Posterior vena cava (tissue), 2 donors: ENCODE measurements around the gene PRPSAP2. TPM values are rescaled to one million over a fixed set of nuclear protein-coding genes. Genes with fewer than 3 reads are reported as not detected.

ENCODE experiments used
- DNase-seq: peaks from one replicate; pipeline ENCODE4 v3.0.0-alpha.2; 2020; ENCODE audit warnings: low spot score
- intact Hi-C, 2 donors: fragments of 100-400 bp; cut with DNase I; formaldehyde crosslinking; loops; one replicate each; pipeline versions ENCODE4 v1.14.1 to v1.14.2; 2022 to 2023
- total RNA-seq, 2 donors: library from RNA; stranded (reverse); fragmentation: NEBNext Ultra II Directional; extraction: Animal tissue kit (Norgen Biotek cat#: 25700); gene quantifications; one replicate each; pipeline ENCODE4 v1.2.1, GENCODE V29; 2021
- donor health status: DM: yes; HTN: yes; CAD: no.
- donor health status: DM: yes; HTN: yes; CAD: no.

Gene PRPSAP2
- total RNA-seq, 2 donors from 2014 or later = 21.1 to 21.5 TPM

- peak; percentile 48 for DNase-seq
- intact Hi-C loops = no loop called here
Measured at GRCh38 chr17:18957831-18958230, 99.9 kb downstream of the PRPSAP2 start.

DNA sequence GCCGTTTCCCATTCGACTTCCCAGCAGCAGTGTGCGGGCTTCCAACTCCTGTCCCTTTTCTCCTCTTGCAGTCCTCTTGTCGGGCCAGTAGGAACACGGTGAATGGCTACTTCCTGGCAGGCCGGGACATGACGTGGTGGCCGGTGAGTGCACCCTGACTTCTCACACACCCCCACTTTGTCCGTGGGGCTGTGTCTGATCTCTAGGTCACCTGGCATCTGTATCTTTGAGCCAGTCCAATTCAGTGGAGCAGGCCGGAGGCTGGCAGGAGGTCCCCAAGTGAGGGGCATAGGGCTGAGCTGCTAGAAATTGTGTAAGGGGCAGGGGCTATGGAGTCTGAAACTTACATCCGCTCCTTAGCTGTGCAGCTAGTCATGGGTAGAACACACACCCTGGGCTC, 100.7 kb downstream of the PRPSAP2 start:
- DNase-seq = peak; percentile 47
- intact Hi-C loops = no loop called here

DNA sequence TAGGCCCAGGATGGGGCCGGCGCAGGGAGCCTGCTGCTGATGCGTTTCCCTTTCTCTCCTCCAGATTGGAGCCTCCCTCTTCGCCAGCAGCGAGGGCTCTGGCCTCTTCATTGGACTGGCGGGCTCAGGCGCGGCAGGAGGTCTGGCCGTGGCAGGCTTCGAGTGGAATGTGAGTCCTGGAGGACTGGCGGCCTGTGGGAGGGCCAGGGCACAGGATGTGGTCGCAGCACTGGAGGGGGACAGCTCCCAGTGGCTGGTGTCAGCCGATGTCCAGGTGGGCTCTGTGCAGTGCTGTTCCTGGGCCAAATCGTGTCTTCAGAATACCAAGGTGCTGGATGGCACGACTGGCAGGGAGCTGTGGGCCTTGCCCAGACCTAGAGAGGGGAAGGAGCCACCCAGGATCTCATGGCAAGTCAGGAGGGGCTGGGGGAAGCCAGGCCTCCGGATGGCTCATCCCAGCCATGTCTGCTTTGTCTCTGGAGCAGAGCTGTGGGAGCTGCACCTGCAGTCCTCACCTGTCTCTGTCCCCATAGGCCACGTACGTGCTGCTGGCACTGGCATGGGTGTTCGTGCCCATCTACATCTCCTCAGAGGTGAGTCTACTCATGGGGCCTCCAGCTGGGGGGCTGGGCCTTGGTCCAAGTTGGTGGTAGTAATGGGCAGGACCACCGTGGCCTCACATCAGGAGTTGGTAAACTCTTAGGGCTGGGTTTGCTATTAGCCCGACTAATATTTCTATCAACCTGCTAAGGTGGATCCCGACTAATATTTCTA, 101.3 kb downstream of the PRPSAP2 start:
- no peak for DNase-seq
- intact Hi-C loops = no loop called here

DNA sequence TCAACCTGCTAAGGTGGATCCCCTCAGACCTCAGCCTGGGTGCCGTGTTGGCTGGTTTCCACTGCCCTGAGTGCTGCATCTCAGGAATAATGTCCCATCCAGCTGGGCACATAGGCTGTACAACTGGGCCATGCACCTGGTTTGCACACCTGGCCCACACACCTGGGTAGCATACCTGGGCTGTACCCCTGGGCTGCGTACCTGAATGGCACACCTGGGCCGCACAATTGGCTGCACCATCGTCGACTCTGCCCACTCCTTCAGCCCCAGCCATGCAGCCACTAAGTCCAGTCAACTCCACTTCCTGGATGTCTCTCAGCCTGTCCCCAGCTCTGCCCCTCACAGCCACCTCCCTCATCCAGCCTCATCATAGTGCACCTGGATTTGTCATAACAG, 101.9 kb downstream of the PRPSAP2 start:
- no peak for DNase-seq

GRCh38 chr17:18960241-18960665, 102.3 kb downstream of the PRPSAP2 start:
- intact Hi-C loops = no loop called here
- DNase-seq = no peak

More for the DNA sequence above, 101.9 kb downstream of the PRPSAP2 start:
- intact Hi-C loops = no loop called here

DNA sequence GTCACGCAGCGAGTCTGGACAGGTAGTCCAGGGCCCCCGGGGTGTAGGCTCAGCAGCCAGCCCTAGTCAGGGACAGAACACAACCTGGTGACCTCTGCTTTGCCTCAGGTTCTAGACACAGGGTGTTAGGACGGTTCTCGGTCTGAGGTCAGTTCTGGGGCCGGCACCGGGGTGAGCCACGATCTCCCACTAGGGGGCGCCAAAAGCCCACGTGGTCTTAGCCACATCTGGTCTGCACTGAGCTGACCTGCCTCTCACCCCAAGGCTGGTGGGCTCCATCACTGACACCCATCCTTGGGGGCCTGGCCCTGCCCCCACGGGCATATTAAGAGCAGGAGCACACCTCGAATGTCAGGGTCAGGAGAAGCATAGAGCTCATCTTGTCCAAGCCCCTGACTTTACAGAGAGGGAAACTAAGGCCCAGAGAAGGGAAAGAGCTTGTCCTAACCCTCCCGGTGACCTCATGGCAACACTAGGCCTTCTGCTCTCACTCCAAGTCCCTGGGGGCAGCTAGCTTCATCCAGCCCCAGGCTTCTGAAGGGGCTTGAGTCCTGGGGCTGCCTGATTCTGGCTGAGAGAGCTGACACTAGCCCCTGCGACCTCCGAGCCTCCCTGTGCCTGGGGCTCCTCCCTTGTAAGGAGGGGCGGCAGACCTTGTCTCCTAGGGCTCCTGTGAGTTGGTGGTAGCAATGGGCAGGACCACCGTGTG, 103.0 kb downstream of the PRPSAP2 start:
- DNase-seq = peak; percentile 95
- intact Hi-C loops = no loop called here

GRCh38 chr17:18961634-18962493, 103.9 kb downstream of the PRPSAP2 start:
- no peak for DNase-seq
- intact Hi-C loops = no loop called here

GRCh38 chr17:18962494-18962815, 104.5 kb downstream of the PRPSAP2 start:
- intact Hi-C loops = no loop called here
- no peak for DNase-seq

DNA sequence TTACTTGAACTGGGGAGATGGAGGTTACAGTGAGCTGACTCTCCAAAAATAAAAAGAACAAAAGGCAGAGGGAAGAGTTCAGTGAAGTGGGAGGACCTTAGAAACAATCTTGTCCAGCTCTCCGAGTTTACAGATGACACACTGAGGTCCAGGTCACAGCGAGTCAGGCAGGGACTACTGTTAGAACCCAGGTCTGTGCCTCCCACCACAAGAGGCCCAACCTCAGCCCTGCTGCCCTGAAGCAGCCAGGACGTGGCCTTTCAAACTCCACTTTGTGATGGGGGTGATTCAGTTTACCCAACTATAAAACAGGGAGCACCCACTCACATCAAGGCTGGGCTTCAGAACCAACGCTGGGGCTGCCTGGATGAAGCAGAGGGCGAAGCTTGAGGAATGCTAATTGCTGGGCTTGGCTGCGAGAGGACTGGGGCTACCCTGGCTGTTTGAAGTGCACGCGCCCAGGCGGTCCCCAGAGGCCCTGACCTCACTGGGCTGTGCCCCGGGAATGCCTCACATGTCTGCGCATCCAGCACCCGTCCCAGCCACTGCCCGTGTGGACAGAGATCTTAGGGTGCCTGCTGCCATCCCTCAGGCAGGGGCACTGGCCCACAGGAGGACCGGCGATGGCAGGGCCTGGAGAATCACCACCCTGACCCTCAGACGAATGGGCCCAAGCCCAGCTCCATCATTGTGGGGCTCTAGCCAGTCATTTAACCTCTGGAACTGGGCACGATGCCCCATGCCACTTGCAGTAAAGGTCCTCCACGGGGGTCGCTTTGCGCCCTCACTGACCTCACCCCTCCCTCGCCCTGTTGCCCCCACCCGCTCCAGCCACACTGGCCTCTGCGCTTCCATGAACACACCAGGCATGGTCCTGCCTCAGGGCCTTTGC, 105.4 kb downstream of the PRPSAP2 start:
- intact Hi-C loops = no loop called here
- DNase-seq = no peak

- no peak for DNase-seq
- intact Hi-C loops = no loop called here
Measured at GRCh38 chr17:18964018-18964351, 106.1 kb downstream of the PRPSAP2 start.

GRCh38 chr17:18964550-18964949, 106.6 kb downstream of the PRPSAP2 start:
- DNase-seq = no peak
- intact Hi-C loops = no loop called here

- intact Hi-C loops = loop anchor here in 1 of 2 donors (5.0 kb wide), 1 partner anchor 52 kb away; no protein-coding TSS in a partner anchor
- DNase-seq = no peak
Measured at GRCh38 chr17:18965530-18966236, 107.8 kb downstream of the PRPSAP2 start.

DNA sequence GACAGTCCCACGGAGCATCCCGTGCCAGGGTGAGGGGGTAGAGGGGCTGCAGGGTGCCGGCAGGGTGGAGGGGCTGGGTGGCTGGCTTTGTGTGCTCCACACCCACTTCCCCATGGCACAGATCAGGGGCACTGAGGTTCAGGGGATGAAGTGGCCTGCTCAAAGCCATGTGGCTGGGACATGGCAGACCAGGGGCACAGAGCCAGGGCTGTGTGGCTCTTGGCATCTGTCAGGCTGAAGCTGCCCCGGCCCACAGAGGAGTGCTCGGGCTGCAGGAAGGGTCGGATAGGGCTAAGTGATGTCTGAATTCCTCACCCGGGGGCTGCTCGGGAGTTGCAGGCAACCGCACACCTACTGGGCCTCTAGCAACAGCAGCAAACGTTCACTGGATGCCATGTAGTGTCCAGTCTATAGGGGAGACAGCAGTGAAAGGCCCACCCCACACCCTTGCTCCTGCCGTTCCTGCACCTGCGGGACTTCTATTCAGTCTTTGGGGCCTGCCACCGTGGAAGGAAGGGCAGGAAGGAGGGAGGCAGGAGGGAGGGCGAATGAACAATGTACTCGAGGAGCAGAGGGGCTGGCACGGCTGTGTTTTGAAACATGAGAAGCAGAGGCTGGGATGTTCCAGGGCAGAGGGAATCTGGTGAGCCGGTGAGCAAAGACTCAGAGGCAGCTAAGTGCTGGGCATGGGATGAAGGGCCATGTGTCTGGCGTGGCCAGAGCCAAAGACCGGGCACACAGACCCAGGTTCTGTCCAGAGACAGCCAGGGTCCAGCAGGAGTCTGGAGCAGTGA, 109.1 kb downstream of the PRPSAP2 start:
- intact Hi-C loops = loop anchor here in 1 of 2 donors (5.0 kb wide), 1 partner anchor 50 kb away; no protein-coding TSS in a partner anchor
- no peak for DNase-seq

DNA sequence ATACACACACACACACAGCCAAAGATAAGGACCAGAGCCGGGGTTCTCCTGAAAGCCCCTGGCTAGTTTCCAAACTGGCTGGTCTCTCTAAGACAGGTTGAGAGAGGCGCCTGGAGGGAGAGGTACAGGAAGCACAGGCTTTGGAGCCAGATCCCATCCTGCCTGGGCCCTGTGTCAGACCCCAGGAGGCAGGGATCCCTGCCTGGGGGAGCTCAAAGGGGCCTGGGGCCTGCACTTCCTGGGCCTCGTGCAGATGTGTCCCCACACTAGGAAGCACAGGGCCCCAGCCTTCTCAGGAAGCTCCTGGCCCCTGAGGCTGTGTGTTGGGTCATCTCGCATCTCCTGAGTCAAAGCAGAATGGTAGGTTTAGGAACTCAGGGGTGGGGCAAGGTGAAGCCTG, 110.0 kb downstream of the PRPSAP2 start:
- intact Hi-C loops = loop anchor here in 1 of 2 donors (5.0 kb wide), 1 partner anchor 49 kb away; no protein-coding TSS in a partner anchor

GRCh38 chr17:18968345-18968744, 110.4 kb downstream of the PRPSAP2 start:
- intact Hi-C loops = loop anchor here in 1 of 2 donors (5.0 kb wide), 1 partner anchor 49 kb away; no protein-coding TSS in a partner anchor
- no peak for DNase-seq

More for the DNA sequence above, 110.0 kb downstream of the PRPSAP2 start:
- no peak for DNase-seq

DNA sequence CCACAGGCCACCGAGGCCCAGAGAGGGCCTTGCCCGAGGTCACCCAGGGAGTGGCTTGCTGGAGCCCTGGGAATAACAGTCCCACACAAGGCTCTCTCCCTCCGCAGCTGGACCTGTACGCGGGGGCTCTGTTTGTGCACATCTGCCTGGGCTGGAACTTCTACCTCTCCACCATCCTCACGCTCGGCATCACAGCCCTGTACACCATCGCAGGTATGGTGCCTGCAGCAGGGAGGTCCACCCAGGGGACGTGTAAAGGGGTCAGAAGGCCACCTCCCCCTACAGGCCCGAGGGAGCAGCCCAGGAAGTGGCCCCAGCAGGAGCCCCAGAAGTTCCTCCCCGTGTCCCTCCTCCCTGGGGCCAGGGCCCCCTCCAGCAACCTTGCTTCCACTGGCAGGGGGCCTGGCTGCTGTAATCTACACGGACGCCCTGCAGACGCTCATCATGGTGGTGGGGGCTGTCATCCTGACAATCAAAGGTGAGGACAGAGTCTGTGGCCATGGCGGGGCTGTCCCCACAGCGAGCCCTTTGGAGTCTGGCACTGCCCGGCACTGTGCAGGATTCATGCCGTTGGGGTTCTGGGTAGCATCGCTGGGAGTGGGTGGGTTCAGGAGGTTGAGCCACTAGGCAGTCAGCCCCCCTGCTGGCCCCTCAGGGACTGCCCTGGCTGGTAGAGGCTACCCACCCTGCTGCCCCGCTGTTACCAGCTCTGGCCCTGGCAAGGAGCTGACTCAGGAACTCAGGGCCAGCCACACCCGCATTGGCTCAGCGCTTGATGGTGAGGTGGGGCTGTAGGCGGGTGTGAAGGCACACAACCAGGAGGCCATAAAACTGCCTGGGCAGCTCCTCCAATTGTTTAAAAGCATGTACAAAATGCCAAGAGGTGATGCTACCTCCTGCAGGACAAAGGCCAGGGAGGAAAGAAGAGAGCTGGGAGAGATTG, 111.3 kb downstream of the PRPSAP2 start:
- no peak for DNase-seq

More for the DNA sequence above, 111.3 kb downstream of the PRPSAP2 start:
- intact Hi-C loops = loop anchor here in 1 of 2 donors (5.0 kb wide), 1 partner anchor 48 kb away; no protein-coding TSS in a partner anchor
